ENCODE measurements around the gene HTR1D. TPM values are rescaled to one million over a fixed set of nuclear protein-coding genes. Genes with fewer than 3 reads are reported as not detected.

Gene HTR1D
- total RNA-seq, 1 donor from 2014 or later, result not detected

DNA sequence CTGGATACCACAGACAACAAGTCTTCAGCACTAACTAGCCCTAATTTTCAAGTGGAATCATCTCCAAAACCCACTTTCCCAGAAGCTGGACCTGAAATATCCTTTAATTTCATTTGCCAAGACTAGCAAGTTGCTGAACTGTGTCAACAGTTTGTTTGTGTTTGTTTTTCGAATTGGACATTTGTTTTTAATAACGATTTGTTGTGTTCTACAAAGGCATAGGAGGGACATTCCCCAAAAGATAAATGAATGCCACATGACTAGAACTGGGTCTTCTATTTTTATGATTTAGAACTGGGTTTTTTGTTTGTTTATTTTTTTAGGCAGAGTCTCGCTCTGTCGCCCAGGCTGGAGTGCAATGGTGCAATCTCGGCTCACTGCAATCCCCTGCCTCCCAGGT lies 66.6 kb downstream of the HTR1D start:
- intact Hi-C loops (cut with DNase I), result no loop called here
- Histone ChIP-seq H3K4me1 (peaks cover 38% of the 10 kb centered on the region), H3K9me3 (no peaks in the 10 kb centered on the region), H3K27me3 (no peaks in the 10 kb centered on the region), H3K36me3 (no peaks in the 10 kb centered on the region), H3K4me3 (no peak overlapping the region), H3K27ac (no peak overlapping the region)
- DNase-seq (ENCODE audit: extremely low spot score in 2 of 2), result no peak
- TF ChIP-seq, protein P1, sequence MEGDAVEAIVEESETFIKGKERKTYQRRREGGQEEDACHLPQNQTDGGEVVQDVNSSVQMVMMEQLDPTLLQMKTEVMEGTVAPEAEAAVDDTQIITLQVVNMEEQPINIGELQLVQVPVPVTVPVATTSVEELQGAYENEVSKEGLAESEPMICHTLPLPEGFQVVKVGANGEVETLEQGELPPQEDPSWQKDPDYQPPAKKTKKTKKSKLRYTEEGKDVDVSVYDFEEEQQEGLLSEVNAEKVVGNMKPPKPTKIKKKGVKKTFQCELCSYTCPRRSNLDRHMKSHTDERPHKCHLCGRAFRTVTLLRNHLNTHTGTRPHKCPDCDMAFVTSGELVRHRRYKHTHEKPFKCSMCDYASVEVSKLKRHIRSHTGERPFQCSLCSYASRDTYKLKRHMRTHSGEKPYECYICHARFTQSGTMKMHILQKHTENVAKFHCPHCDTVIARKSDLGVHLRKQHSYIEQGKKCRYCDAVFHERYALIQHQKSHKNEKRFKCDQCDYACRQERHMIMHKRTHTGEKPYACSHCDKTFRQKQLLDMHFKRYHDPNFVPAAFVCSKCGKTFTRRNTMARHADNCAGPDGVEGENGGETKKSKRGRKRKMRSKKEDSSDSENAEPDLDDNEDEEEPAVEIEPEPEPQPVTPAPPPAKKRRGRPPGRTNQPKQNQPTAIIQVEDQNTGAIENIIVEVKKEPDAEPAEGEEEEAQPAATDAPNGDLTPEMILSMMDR (IDR thresholded peaks at IDR 0.05), result no peak
- TF ChIP-seq POLR2A (IDR thresholded peaks at IDR 0.05), result no peak
- no peak for TF ChIP-seq POLR2AphosphoS5 (IDR thresholded peaks at IDR 0.05; ENCODE audit: insufficient read depth in 1 of 2, low read depth in 1 of 2)

DNA sequence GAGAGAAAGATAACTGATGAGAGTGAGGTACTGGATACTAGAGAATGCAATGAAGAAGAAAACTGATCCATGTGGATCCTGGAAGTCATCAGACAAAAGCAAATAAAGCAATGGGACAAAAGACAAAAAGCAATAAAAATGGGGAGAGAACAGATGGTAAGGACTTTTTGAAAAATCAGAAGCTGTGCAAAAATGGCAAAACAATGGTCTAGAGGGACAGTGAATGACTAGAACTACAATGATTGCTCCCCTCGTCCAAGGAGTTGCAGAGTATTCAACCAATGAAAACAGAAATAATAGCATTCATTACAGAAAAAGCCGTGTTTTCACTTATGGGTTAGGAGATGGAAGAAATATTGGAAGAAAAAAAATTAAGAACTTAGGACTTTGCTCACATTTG lies 67.2 kb downstream of the HTR1D start:
- H3K4me1 ChIP-seq, result peaks cover 38% of the 10 kb centered on the region
- H3K27me3 ChIP-seq, result no peaks in the 10 kb centered on the region
- intact Hi-C loops (cut with DNase I), result no loop called here
- no peak overlapping the region for H3K27ac ChIP-seq
- H3K36me3 ChIP-seq, result no peaks in the 10 kb centered on the region
- no peak for DNase-seq (ENCODE audit: extremely low spot score in 2 of 2)
- H3K4me3 ChIP-seq, result no peak overlapping the region
- no peaks in the 10 kb centered on the region for H3K9me3 ChIP-seq
- no peak for TF ChIP-seq POLR2AphosphoS5 (IDR thresholded peaks at IDR 0.05; ENCODE audit: insufficient read depth in 1 of 2, low read depth in 1 of 2)
- no peak for TF ChIP-seq POLR2A (IDR thresholded peaks at IDR 0.05)
- TF ChIP-seq, protein P1 (IDR thresholded peaks at IDR 0.05), result no peak

DNA sequence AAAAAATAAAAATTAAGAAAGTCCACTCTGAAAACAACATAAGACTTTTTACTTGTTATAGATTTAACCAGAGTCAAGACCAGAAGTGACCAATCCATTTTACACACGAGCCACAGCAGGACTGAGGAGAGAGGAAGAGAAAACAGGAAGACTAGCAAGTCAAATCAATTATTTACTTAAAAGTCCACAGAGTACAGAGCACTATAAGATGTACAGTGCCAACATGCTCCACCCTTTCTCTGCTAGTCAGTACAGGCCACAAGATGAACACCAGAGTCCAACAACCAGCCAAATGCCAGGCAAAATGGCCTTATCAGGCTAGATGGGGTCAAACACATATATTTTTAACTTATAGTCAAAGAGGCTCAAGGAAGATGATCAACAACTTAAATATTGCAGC lies 68.2 kb downstream of the HTR1D start:
- Histone ChIP-seq H3K27ac (no peak overlapping the region), H3K36me3 (no peaks in the 10 kb centered on the region), H3K9me3 (no peaks in the 10 kb centered on the region), H3K27me3 (no peaks in the 10 kb centered on the region), H3K4me3 (no peak overlapping the region), H3K4me1 (peaks cover 38% of the 10 kb centered on the region)
- TF ChIP-seq POLR2A (IDR thresholded peaks at IDR 0.05), result no peak
- TF ChIP-seq, protein P1 (IDR thresholded peaks at IDR 0.05), result no peak
- TF ChIP-seq POLR2AphosphoS5 (IDR thresholded peaks at IDR 0.05; ENCODE audit: insufficient read depth in 1 of 2, low read depth in 1 of 2), result peak in 1 of 2 donors; percentile 21
- DNase-seq (ENCODE audit: extremely low spot score in 2 of 2), result no peak
- intact Hi-C loops (cut with DNase I), result no loop called here

DNA sequence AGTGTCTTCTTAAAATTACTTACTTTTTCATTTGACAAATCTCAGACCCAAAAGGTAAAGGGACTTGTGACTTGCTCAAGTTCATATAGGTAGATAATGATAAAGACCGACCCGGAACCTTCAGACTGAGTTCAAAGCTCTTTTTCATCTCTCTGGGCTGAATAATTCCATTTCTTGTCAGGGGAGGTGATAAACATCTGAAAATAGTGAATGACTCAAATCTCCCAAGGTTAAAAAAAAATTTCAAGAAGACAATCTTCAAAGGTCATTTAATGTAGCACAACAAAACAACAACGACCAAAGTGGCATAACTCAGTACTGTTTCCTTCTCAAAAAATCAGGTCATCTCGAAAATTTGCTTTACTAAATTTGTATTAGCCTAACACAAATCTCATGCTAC lies 69.2 kb downstream of the HTR1D start:
- Histone ChIP-seq H3K27me3 (no peaks in the 10 kb centered on the region), H3K27ac (no peak overlapping the region), H3K9me3 (no peaks in the 10 kb centered on the region), H3K36me3 (no peaks in the 10 kb centered on the region), H3K4me1 (peaks cover 38% of the 10 kb centered on the region), H3K4me3 (no peak overlapping the region)
- intact Hi-C loops (cut with DNase I), result no loop called here
- no peak for DNase-seq (ENCODE audit: extremely low spot score in 2 of 2)
- no peak for TF ChIP-seq POLR2AphosphoS5 (IDR thresholded peaks at IDR 0.05; ENCODE audit: insufficient read depth in 1 of 2, low read depth in 1 of 2)
- TF ChIP-seq, protein P1 (IDR thresholded peaks at IDR 0.05), result no peak
- TF ChIP-seq POLR2A (IDR thresholded peaks at IDR 0.05), result no peak

Small RNAs within 50 kb of the gene (small RNA-seq; reads per million reads assigned to genes)
- gene RNU6-135P (not detected), gene RNU6-514P (not detected)

Other genes starting within 250 kb of the HTR1D start
- gene LACTBL1, start 244.6 kb downstream of the HTR1D start, total RNA-seq, result not detected
- not detected for gene TEX46, start 201.7 kb downstream of the HTR1D start, total RNA-seq
- gene KDM1A, start 198.0 kb downstream of the HTR1D start, total RNA-seq, result 52.3 TPM
- gene LUZP1, start 48.6 kb downstream of the HTR1D start, total RNA-seq, result 23.8 TPM
- 64.3 TPM for gene HNRNPR, start 126.8 kb upstream of the HTR1D start, total RNA-seq
- gene ZNF436, start 152.3 kb upstream of the HTR1D start, total RNA-seq, result 20.9 TPM
- gene TCEA3, start 207.2 kb upstream of the HTR1D start, total RNA-seq, result 26.5 TPM